Tibial artery (tissue), 4 donors: Measurements from ENCODE around the gene PMS1.

Source experiments
- DNase-seq, 2 donors: peaks; one replicate each; pipeline ENCODE4 v3.0.0-alpha.2; 2019
- H3K27ac ChIP-seq, 2 donors: fragments of 200-600 bp; sonication (generic) in 1 of 2; 1 replicate in 1 of 2; 2 replicates in 1 of 2; pipeline ENCODE4 v1.5.1; 2018 to 2019; ENCODE audit warnings: mild to moderate bottlenecking in 1 of 2
- H3K27me3 ChIP-seq, 2 donors: fragments of 200-600 bp; sonication (generic) in 1 of 2; one replicate each; pipeline versions ENCODE4 v1.5.1 to v1.6.0; 2016 to 2019
- H3K36me3 ChIP-seq, 3 donors: fragments of 200-600 bp; sonication (generic) in 2 of 3; one replicate each; pipeline ENCODE4 v1.5.1; 2016 to 2019; ENCODE audit warnings: mild to moderate bottlenecking in 2 of 3
- H3K4me1 ChIP-seq, 4 donors: fragments of 200-600 bp; sonication (generic) in 2 of 4; 1 replicate in 3 of 4; 2 replicates in 1 of 4; pipeline ENCODE4 v1.5.1; 2016 to 2019
- H3K4me3 ChIP-seq, 2 donors: fragments of 200-600 bp; sonication (generic) in 1 of 2; 1 replicate in 1 of 2; 2 replicates in 1 of 2; pipeline ENCODE4 v1.5.1; 2018 to 2019; ENCODE audit warnings: mild to moderate bottlenecking in 2 of 2
- H3K9me3 ChIP-seq, 3 donors: fragments of 200-600 bp; sonication (generic) in 1 of 3; one replicate each; pipeline ENCODE4 v1.5.1; 2016 to 2019
- intact Hi-C: fragments of 100-400 bp; cut with DNase I; formaldehyde crosslinking; loops from one replicate; pipeline ENCODE4 v1.15.0; 2023; ENCODE audit warnings: low total_unique reads
- TF ChIP-seq, protein P1 (sequence below), 2 experiments: fragments of 200-600 bp in 1 of 2; fragments of 450-650 bp in 1 of 2; IDR thresholded peaks; one replicate each; pipeline ENCODE4 v1.5.1; 2017 to 2019; ENCODE audit warnings: antibody characterized with exemption in 2 of 2, mild to moderate bottlenecking in 1 of 2, moderate library complexity in 1 of 2

Gene PMS1

GRCh38 chr2:189899101-189899500, 114.9 kb downstream of the PMS1 start:
- H3K4me3 ChIP-seq, result no peak overlapping the region
- TF ChIP-seq, protein P1, sequence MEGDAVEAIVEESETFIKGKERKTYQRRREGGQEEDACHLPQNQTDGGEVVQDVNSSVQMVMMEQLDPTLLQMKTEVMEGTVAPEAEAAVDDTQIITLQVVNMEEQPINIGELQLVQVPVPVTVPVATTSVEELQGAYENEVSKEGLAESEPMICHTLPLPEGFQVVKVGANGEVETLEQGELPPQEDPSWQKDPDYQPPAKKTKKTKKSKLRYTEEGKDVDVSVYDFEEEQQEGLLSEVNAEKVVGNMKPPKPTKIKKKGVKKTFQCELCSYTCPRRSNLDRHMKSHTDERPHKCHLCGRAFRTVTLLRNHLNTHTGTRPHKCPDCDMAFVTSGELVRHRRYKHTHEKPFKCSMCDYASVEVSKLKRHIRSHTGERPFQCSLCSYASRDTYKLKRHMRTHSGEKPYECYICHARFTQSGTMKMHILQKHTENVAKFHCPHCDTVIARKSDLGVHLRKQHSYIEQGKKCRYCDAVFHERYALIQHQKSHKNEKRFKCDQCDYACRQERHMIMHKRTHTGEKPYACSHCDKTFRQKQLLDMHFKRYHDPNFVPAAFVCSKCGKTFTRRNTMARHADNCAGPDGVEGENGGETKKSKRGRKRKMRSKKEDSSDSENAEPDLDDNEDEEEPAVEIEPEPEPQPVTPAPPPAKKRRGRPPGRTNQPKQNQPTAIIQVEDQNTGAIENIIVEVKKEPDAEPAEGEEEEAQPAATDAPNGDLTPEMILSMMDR (IDR thresholded peaks at IDR 0.05), result no peak
- H3K27ac ChIP-seq, result no peak overlapping the region
- H3K4me1 ChIP-seq, result no peaks in the 10 kb centered on the region
- DNase-seq, result no peak
- H3K36me3 ChIP-seq, result no peaks in the 10 kb centered on the region
- no peaks in the 10 kb centered on the region for H3K9me3 ChIP-seq
- intact Hi-C loops, result no loop called here
- no peaks in the 10 kb centered on the region for H3K27me3 ChIP-seq

DNA sequence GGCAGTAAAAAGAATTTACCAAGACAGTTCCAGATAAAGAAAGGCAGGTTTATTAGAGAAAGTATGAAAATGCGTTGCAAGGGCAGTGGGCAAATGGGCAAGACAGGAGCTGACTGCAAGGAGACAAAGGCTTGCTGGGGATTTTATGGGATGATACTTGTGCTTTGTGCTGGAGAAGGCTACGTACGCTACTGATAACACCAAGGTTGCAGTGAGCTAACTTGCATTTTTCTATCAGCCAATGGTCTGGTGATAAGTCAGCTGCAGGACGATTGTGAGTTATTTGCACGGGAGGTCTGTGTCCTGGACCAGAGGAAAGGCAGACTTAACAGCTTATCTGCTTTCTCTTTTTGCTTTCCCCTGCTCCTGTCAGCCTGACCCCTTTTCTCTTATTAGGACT, 116.5 kb downstream of the PMS1 start:
- DNase-seq, result no peak
- Histone ChIP-seq H3K27ac (no peak overlapping the region), H3K9me3 (no peaks in the 10 kb centered on the region), H3K4me1 (no peaks in the 10 kb centered on the region), H3K4me3 (no peak overlapping the region), H3K27me3 (no peaks in the 10 kb centered on the region), H3K36me3 (no peaks in the 10 kb centered on the region)
- intact Hi-C loops, result no loop called here
- TF ChIP-seq, protein P1 (IDR thresholded peaks at IDR 0.05), result no peak

DNA sequence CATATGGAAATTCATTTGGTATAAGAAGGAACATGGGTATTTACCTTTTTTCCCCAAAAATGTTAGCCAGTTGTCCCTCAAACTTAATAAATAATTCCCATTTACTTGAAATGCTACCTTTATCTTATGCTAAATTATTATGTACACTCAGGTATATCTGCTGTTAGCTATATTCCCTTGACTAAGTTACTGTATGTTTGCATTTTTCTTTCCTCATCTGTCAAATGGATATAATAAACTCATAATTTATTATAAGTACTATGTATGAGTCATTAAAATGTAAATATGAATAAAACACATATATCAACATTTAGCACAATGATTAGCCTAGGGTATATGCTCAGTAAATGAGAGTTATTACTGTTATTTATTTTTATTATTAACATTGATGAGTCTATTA, 117.4 kb downstream of the PMS1 start:
- H3K4me1 ChIP-seq, result no peaks in the 10 kb centered on the region
- intact Hi-C loops, result no loop called here
- no peak overlapping the region for H3K27ac ChIP-seq
- no peaks in the 10 kb centered on the region for H3K27me3 ChIP-seq
- H3K9me3 ChIP-seq, result no peaks in the 10 kb centered on the region
- TF ChIP-seq, protein P1 (IDR thresholded peaks at IDR 0.05), result no peak
- no peak overlapping the region for H3K4me3 ChIP-seq
- no peak for DNase-seq
- no peaks in the 10 kb centered on the region for H3K36me3 ChIP-seq

GRCh38 chr2:189913821-189914220, 129.6 kb downstream of the PMS1 start:
- TF ChIP-seq, protein P1 (IDR thresholded peaks at IDR 0.05), result no peak
- no peaks in the 10 kb centered on the region for H3K9me3 ChIP-seq
- H3K27ac ChIP-seq, result no peak overlapping the region
- H3K4me3 ChIP-seq, result no peak overlapping the region
- intact Hi-C loops, result no loop called here
- H3K4me1 ChIP-seq, result no peaks in the 10 kb centered on the region
- no peaks in the 10 kb centered on the region for H3K27me3 ChIP-seq
- DNase-seq, result no peak
- no peaks in the 10 kb centered on the region for H3K36me3 ChIP-seq

- intact Hi-C loops, result no loop called here
- TF ChIP-seq, protein P1 (IDR thresholded peaks at IDR 0.05), result no peak
- Histone ChIP-seq H3K9me3 (no peaks in the 10 kb centered on the region), H3K4me3 (no peak overlapping the region), H3K27me3 (no peaks in the 10 kb centered on the region), H3K36me3 (no peaks in the 10 kb centered on the region), H3K27ac (no peak overlapping the region), H3K4me1 (no peaks in the 10 kb centered on the region)
- DNase-seq, result no peak
These were observed 132.4 kb downstream of the PMS1 start for GRCh38 chr2:189916651-189917050.
